Inferior parietal cortex (tissue), 1 donor: ENCODE measurements around the gene COPA.

Experiments
- DNase-seq: peaks from one replicate; pipeline ENCODE4 v3.0.0-alpha.2; 2016; ENCODE audit errors: extremely low spot score

COPA gene

GRCh38 chr1:160363010-160363409 lies 20.0 kb upstream of the COPA start:
- DNase-seq = no peak

DNA sequence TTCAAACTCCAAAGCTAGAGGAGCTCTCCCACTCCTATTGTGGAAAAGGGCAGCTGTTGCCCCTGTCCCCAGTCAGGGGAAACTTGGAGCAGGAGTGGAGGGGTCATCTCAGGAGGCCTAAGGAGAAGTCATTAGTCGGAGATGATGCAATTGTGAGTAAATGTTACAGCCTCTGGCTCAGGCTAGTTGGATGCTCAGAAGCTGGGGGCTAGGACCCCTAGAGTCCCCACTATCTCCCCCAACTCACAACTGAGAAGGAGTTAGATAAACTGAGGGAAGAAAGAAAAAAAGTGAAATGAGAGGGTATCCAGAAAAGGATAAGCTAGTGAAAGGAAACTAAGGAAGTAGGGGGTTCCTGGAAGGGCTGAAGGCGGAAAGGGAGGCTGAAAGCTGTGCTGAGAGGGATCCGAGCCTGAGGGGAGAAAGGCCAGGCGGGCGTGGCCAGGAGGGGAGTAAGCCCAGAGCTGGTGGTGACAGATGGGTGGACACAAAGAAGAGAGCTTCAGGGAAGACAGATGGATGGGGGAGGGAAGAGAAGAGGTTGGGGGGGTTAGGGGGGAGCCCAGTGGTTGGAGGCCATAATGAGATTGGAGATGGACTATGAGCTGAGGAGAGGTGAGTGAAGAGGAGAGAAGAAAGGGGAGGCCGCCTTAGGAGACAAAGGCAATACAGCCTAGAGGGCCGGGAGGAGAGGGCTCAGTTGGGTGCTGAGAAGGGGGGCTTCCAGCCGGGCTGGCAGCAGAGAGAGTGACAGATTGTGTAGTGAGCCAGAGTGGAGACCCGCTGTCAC lies 19.3 kb upstream of the COPA start:
- DNase-seq = no peak

GRCh38 chr1:160361814-160362167 lies 18.7 kb upstream of the COPA start:
- DNase-seq = no peak

GRCh38 chr1:160361199-160361598 lies 18.1 kb upstream of the COPA start:
- no peak for DNase-seq

- no peak for DNase-seq
These were observed 17.2 kb upstream of the COPA start for GRCh38 chr1:160360227-160360695.

- DNase-seq = peak; percentile 15
These were observed 16.6 kb upstream of the COPA start for GRCh38 chr1:160359559-160360226.

GRCh38 chr1:160358073-160358472 lies 15.0 kb upstream of the COPA start:
- DNase-seq = no peak

DNA sequence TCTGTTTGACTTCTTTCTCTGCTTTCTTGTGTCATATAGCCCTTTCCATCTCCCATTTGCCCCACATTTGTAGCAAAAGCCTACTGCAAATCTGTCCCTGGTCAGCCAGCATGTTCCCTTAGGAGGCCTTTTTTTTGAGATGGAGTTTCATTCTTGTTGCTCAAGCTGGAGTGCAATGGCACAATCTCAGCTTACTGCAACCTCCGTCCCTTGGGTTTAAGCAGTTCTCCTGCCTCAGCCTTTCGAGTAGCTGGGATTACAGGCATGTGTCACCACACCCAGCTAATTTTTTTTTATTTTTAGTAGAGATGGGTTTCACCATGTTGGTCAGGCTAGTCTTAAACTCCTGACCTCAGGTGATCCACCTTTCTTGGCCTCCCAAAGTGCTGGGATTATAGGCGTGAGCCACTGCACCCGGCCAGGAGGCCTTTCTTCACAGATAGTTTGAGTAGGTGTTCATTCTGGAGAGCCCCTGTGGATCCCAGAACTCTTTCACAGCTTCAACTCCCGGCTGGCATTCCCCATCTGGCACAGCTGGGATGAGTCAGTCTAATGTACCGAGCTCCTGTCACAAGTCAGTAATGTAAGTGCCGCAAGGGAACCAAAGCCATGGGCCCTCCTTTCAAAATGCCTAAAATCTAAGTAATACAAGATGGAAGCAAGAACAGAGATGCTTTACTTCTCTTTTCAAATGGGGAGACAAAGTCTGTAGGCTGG lies 14.4 kb upstream of the COPA start:
- DNase-seq = no peak

DNA sequence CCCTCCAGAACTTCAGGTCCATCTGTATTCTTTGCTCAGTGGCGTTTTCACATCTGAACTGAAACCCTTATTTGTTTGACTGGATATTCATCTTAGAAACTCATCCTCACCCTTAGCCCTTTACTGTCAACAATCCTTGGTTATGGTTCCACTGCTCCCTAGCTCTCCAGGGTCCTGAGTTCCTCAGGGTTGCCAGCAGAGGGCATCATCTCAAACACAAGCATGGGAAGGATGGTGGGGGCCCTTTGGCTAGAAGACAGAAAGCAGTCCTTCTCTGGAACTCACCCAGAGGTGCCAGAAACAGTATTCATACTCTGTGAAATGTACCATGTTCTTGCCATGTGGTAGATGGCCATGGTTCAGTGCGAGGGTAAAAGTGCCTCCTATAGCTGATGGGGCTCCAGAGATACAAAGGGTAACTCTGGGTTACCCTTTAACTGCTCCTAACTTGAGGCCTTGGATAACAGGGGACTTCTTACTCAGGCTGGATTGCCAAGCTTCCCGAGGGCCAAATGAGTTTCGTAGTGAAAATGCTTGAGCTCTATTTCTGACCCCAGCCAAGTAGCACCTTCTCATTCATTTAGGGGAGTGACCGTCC lies 11.4 kb upstream of the COPA start:
- DNase-seq = no peak

- DNase-seq = no peak
These were observed 10.2 kb upstream of the COPA start for GRCh38 chr1:160353223-160353622.

DNA sequence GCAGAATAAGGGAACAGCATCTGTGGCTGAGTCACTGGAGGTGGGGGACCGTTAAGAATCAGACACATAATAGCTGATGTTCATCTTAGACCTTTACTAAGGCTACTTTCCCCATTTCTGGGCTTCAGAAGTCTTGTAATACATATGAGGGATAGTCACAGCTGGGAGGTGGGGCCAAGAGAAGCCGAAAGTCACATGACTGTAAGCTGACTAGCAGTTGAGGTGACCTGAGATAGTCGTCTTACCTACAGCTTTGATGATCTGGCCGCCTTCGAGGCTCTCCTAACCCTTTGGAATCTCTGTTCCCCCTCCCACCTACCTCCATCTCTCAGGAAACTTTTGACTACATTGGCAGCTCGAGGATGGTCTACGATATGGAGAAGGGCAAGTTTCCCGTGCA lies 9.5 kb upstream of the COPA start:
- DNase-seq = no peak

DNA sequence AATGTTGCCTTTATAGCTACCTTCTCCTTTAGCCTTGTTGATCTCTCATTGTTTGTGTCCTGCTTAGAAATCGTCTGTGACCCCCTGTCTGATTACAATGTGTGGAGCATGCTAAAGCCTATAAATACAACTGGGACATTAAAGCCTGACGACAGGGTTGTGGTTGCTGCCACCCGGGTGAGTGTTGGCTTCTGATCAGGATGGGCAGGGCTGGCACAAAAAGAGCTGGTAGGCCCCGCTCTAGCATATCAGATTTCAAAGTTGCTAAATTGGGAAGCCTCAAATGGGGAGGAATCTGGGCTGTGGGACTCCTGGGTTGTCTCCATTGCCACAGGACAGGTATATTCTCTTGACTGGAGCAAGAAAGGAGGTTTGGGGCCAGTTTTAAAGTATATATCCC lies 8.6 kb upstream of the COPA start:
- no peak for DNase-seq

GRCh38 chr1:160346958-160347357 lies 3.9 kb upstream of the COPA start:
- no peak for DNase-seq

- no peak for DNase-seq
These were observed 3.4 kb upstream of the COPA start for GRCh38 chr1:160346463-160346862.

DNA sequence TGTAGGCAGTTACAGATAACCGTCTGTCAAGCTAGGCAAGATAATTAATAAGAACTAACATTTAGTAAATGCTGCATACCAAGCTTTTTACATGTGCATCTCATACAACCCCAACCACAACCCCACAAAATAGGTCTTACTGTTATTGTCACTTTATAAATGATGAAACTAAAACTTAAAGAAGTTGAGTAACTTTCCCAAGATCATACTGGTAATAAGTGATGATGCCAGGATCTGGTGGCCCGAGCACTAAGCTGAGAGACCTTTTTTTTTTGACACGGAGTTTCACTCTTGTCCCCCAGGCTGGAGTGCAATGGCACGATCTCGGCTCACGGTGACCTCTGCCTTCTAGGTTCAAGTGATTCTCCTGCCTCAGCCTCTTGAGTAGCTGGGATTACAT lies 1.9 kb upstream of the COPA start:
- DNase-seq = no peak

DNA sequence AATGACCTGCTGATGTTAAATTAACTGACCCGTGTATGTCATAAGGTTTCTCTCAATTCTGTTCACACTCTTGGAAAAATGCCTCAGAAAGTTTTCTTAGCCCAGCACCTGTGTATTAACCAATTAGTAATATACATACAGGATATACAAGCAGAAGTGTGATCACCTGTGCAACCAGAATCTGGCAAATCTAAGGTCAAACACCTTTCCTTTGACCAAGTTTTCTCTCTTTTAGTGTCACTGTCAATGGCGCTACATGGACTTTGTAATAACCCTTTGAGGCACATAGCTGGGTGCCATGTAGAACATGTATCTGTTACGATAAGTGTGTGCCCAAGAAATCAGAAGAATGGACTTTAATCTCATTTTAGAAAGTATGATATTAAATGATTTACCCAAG lies 1.2 kb upstream of the COPA start:
- DNase-seq = no peak

GRCh38 chr1:160342526-160342925 lies 524 bp downstream of the COPA start:
- no peak for DNase-seq

DNA sequence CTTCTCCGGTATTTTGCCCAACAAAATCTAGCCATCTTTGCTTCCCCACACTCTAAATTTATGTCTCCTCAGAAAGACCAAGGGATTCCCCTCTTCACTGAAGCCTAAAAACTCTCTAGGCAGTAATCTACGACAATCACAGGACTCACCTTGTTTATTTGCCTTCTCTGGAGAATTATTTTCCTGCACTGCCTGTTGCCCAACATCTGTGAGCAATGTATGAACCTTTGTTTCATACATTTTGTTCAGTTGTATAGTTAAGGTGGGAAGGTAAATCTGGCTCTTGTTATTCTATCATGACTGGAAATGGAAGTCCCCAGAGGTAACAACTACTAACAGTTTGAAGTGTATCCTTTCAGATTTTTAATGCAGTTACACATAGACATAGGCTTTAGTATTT lies 2.2 kb downstream of the COPA start:
- DNase-seq = no peak

- no peak for DNase-seq
These were observed 2.9 kb downstream of the COPA start for GRCh38 chr1:160340146-160340545.

- no peak for DNase-seq
These were observed 4.5 kb downstream of the COPA start for GRCh38 chr1:160338580-160338979.

DNA sequence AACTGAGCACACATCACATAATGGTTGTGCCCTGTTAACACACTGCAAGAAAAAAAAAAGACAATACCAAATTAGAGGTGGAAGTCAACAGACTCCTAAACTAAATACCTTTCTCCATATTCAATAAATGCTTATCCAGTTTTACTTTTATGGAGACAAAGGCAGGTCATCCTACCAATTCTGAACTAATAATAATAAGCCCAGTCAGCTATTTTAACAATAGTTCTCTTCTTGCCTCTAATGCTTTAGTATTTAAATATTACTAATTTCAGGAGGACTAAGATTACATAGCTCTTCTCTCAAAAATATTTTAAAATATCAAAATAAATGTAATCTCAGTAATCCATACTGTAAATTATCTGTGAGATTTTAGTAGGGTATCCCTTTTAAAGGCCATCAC lies 10.5 kb downstream of the COPA start:
- DNase-seq = no peak

- no peak for DNase-seq
These were observed 12.9 kb downstream of the COPA start for GRCh38 chr1:160330119-160330518.
